Measurements from ENCODE around the gene CD300C.
"Not testable (repeated sequence)": the region's sequence is repeated elsewhere in the genome, so short reads cannot be mapped to it uniquely, and the experiment has no call there.

Gene CD300C

GRCh38 chr17:74563358-74563757 is 17.4 kb upstream of the CD300C start:
- H3K36me3 ChIP-seq: no peaks in the 10 kb centered on the region
- no peak overlapping the region for H3K27ac ChIP-seq
- H3K9me3 ChIP-seq: no peaks in the 10 kb centered on the region
- no peaks in the 10 kb centered on the region for H3K27me3 ChIP-seq
- no peak overlapping the region for H3K4me3 ChIP-seq
- H3K4me1 ChIP-seq: no peaks in the 10 kb centered on the region
- TF ChIP-seq Cebpa-rat (IDR thresholded peaks at IDR 0.05): no peak
- H3K4me2 ChIP-seq: no peak overlapping the region
- no peak overlapping the region for H3K9ac ChIP-seq
- H4K20me1 ChIP-seq: no peaks in the 10 kb centered on the region

- Histone ChIP-seq H3K27me3 (no peaks in the 10 kb centered on the region), H3K36me3 (no peaks in the 10 kb centered on the region), H3K9ac (no peak overlapping the region)
These were observed 15.7 kb upstream of the CD300C start for GRCh38 chr17:74561586-74561985.

DNA sequence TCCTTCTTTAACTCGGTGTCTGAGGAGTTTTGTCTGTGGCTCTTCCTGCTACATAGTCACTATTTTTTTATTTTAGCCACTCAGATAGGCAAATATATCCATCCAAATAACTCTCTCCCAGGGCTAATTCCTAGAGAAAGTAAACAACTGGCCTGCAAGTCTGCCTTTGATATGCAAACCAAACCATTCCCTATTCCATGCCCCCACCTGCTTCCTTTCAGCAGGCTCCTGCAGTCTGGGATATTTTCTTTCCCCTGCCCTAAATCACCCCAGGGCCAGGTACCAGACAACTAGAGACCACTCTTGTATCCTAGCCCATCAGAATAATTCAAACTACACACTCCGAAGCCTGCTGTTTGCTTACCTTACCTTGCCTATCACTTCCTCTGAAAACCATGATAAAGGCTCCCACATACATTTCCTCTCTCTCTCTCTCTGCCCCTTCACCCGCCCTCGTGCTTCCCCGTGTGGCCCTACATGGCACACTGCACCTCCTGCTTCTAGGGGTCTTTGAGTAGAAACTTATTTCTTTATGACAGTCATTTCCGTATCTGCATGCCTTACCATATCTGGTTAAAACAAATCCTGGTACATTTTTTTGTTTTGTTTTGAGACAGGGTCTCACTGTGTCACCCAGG is 13.1 kb upstream of the CD300C start:
- H3K27me3 ChIP-seq: no peaks in the 10 kb centered on the region
- no peaks in the 10 kb centered on the region for H3K9me3 ChIP-seq
- no peak overlapping the region for H3K27ac ChIP-seq
- no peaks in the 10 kb centered on the region for H4K20me1 ChIP-seq
- TF ChIP-seq Cebpa-rat (IDR thresholded peaks at IDR 0.05): no peak
- H3K4me2 ChIP-seq: no peak overlapping the region
- no peaks in the 10 kb centered on the region for H3K4me1 ChIP-seq
- no peaks in the 10 kb centered on the region for H3K36me3 ChIP-seq
- H3K9ac ChIP-seq: no peak overlapping the region
- no peak overlapping the region for H3K4me3 ChIP-seq

More at GRCh38 chr17:74561586-74561985, 15.7 kb upstream of the CD300C start:
- H3K9me3 ChIP-seq: no peaks in the 10 kb centered on the region
- TF ChIP-seq Cebpa-rat (IDR thresholded peaks at IDR 0.05): no peak
- H3K4me3 ChIP-seq: no peak overlapping the region
- H3K27ac ChIP-seq: no peak overlapping the region
- no peak overlapping the region for H3K4me2 ChIP-seq
- H4K20me1 ChIP-seq: no peaks in the 10 kb centered on the region
- H3K4me1 ChIP-seq: no peaks in the 10 kb centered on the region

DNA sequence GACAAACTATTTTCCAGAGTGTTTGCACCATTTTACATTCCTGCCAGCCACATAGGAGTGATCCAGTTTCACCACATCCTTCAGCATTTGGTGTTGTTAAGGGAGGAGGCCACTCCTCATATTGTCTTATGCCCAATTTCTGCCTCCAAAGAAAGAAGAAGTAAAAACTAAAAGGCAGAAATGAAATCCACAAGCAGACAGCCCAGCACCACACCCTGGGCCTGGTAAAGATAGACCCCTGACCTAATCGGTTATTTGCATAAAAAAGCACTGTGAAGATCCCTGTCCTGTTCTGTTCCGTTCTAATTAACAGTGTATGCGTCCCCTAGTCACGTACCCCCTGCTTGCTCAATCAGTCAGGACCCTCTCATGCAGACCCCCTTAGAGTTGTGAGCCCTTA is 12.5 kb upstream of the CD300C start:
- H3K9me3 ChIP-seq, H3K36me3 ChIP-seq, H3K4me3 ChIP-seq: not testable (repeated sequence)

GRCh38 chr17:74555427-74555940 is 9.6 kb upstream of the CD300C start:
- no peaks in the 10 kb centered on the region for H4K20me1 ChIP-seq
- H3K9me3 ChIP-seq: no peaks in the 10 kb centered on the region
- no peak overlapping the region for H3K9ac ChIP-seq
- no peaks in the 10 kb centered on the region for H3K4me1 ChIP-seq
- H3K4me2 ChIP-seq: no peak overlapping the region
- H3K36me3 ChIP-seq: no peaks in the 10 kb centered on the region
- H3K27ac ChIP-seq: no peak overlapping the region
- no peak overlapping the region for H3K4me3 ChIP-seq
- TF ChIP-seq Cebpa-rat (IDR thresholded peaks at IDR 0.05): no peak
- H3K27me3 ChIP-seq: no peaks in the 10 kb centered on the region

More for the DNA sequence above, 12.5 kb upstream of the CD300C start:
- H3K27me3 ChIP-seq, H4K20me1 ChIP-seq, H3K27ac ChIP-seq, H3K4me2 ChIP-seq, H3K4me1 ChIP-seq, H3K9ac ChIP-seq: not testable (repeated sequence)

GRCh38 chr17:74554909-74555308 is 9.0 kb upstream of the CD300C start:
- Histone ChIP-seq H3K9me3 (no peaks in the 10 kb centered on the region), H4K20me1 (no peaks in the 10 kb centered on the region), H3K4me2 (no peak overlapping the region), H3K4me3 (no peak overlapping the region), H3K9ac (no peak overlapping the region), H3K36me3 (no peaks in the 10 kb centered on the region), H3K4me1 (no peaks in the 10 kb centered on the region), H3K27ac (no peak overlapping the region), H3K27me3 (no peaks in the 10 kb centered on the region)
- no peak for TF ChIP-seq Cebpa-rat (IDR thresholded peaks at IDR 0.05)

DNA sequence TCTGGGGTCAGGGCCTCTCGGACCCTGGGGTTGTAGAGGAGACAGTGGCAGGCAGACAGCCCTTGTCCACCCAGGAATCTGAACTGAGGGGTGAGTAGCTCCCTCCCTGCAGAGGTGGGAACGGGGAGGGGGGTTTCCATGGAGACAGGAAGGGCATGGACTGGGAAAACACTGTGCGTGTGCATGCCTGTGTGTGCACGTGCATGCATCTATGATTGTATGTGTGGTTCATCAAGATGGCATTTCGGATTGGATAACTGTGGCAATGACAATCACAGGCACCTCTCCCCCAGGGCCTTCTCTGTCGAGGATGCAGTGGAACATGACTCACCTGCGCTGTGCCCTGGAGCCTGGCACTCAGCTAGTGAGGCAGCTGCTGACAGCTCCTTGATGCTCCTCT is 6.1 kb upstream of the CD300C start:
- Histone ChIP-seq H3K4me1 (peaks cover 25% of the 10 kb centered on the region), H4K20me1 (no peaks in the 10 kb centered on the region), H3K36me3 (no peaks in the 10 kb centered on the region), H3K4me2 (no peak overlapping the region), H3K9ac (no peak overlapping the region), H3K9me3 (no peaks in the 10 kb centered on the region), H3K27me3 (no peaks in the 10 kb centered on the region), H3K27ac (no peak overlapping the region), H3K4me3 (no peak overlapping the region)
- no peak for TF ChIP-seq Cebpa-rat (IDR thresholded peaks at IDR 0.05)

GRCh38 chr17:74550602-74551001 is 4.7 kb upstream of the CD300C start:
- Histone ChIP-seq H3K36me3 (no peaks in the 10 kb centered on the region), H3K4me1 (peaks cover 39% of the 10 kb centered on the region), H3K9me3 (no peaks in the 10 kb centered on the region), H3K4me2 (no peak overlapping the region), H3K27ac (no peak overlapping the region), H3K4me3 (no peak overlapping the region), H3K9ac (no peak overlapping the region), H3K27me3 (no peaks in the 10 kb centered on the region), H4K20me1 (no peaks in the 10 kb centered on the region)
- no peak for TF ChIP-seq Cebpa-rat (IDR thresholded peaks at IDR 0.05)

GRCh38 chr17:74549343-74549742 is 3.4 kb upstream of the CD300C start:
- no peak overlapping the region for H3K9ac ChIP-seq
- H3K27me3 ChIP-seq: no peaks in the 10 kb centered on the region
- H3K4me3 ChIP-seq: no peak overlapping the region
- H4K20me1 ChIP-seq: no peaks in the 10 kb centered on the region
- no peak for TF ChIP-seq Cebpa-rat (IDR thresholded peaks at IDR 0.05)
- H3K36me3 ChIP-seq: no peaks in the 10 kb centered on the region
- H3K9me3 ChIP-seq: no peaks in the 10 kb centered on the region
- peaks cover 49% of the 10 kb centered on the region for H3K4me1 ChIP-seq
- no peak overlapping the region for H3K4me2 ChIP-seq
- H3K27ac ChIP-seq: no peak overlapping the region

DNA sequence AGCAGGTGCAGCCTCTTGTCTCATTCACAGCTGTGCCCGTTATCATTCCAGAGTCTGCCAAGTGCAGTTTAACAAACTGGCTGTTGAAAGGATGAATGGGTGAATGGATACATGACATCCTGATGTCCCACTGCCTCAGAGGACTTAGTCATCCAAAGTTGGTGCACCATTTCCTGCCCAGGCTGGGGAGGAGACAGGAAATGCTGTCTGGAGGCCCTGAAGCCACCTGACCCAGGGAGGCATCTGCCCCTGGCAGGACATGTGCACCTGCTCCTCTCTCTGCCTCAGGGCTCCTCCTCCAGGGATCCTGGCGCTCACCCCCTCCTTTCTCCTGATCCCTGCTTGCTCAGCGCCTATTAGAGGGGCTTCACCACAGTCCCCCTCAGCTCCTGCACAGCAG is 1.8 kb upstream of the CD300C start:
- TF ChIP-seq Cebpa-rat (IDR thresholded peaks at IDR 0.05): no peak
- Histone ChIP-seq H3K27me3 (no peaks in the 10 kb centered on the region), H3K27ac (peak overlapping the region; percentile 59; the same call in 1 of the 2 replicates), H3K36me3 (no peaks in the 10 kb centered on the region), H3K4me3 (no peak overlapping the region), H3K9ac (no peak overlapping the region), H3K9me3 (no peaks in the 10 kb centered on the region), H4K20me1 (no peaks in the 10 kb centered on the region), H3K4me2 (peak overlapping the region; percentile 73), H3K4me1 (peaks cover 49% of the 10 kb centered on the region)

DNA sequence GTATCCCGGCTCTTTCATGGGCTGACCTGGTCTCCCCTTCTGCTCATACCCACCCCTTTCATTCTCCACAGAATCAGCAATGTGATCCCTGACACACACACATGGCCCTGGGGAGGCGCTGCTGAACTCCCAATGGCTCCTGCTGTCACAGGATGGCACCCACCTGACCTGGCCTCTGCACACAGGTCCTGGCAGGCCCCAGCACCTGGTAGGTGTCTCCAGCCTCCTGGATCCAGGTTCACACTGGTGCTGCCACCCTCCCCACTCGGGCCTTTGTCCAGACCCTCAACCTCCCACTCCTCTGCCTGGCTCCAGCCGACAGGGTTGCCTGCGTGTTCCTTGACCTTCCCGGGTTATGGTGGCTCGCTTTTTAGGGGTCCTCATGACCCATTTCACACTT is 1.3 kb upstream of the CD300C start:
- no peak for TF ChIP-seq Cebpa-rat (IDR thresholded peaks at IDR 0.05)
- no peak overlapping the region for H3K9ac ChIP-seq
- H3K4me1 ChIP-seq: peaks cover 49% of the 10 kb centered on the region
- H4K20me1 ChIP-seq: no peaks in the 10 kb centered on the region
- H3K27me3 ChIP-seq: no peaks in the 10 kb centered on the region
- H3K4me2 ChIP-seq: peak overlapping the region; percentile 73
- no peaks in the 10 kb centered on the region for H3K36me3 ChIP-seq
- H3K4me3 ChIP-seq: no peak overlapping the region
- no peaks in the 10 kb centered on the region for H3K9me3 ChIP-seq
- peak overlapping the region; percentile 59 for H3K27ac ChIP-seq
